Fibroblast of lung (primary cell): Measurements from ENCODE around the gene GLB1L. TPM values are rescaled to one million over a fixed set of nuclear protein-coding genes. Genes with fewer than 3 reads are reported as not detected.

ENCODE experiments used
- DNase-seq, 2 donors: peaks; one replicate each; pipeline versions ENCODE4 v3.0.0 to v3.0.0-alpha.2; 2010; ENCODE audit warnings: low read depth in 2 of 2
- H2AFZ ChIP-seq: 2 replicates; pipeline ENCODE4 v1.5.1; 2012; ENCODE audit warnings: low read length, control low read depth, inconsistent platforms
- H3K27ac ChIP-seq: 2 replicates; pipeline ENCODE4 v1.5.1; 2011; ENCODE audit warnings: low read length, control low read depth; ENCODE audit not compliant: insufficient read depth
- H3K27me3 ChIP-seq: 2 replicates; pipeline ENCODE4 v1.5.1; 2011; ENCODE audit warnings: mild to moderate bottlenecking, low read length; ENCODE audit not compliant: control insufficient read depth, insufficient read depth
- H3K36me3 ChIP-seq: 2 replicates; pipeline ENCODE4 v1.5.1; 2011; ENCODE audit warnings: low read length; ENCODE audit not compliant: control insufficient read depth, insufficient read depth
- H3K4me1 ChIP-seq: 2 replicates; pipeline ENCODE4 v1.5.1; 2011; ENCODE audit warnings: low read length; ENCODE audit not compliant: control insufficient read depth, insufficient read depth; ENCODE audit errors: extremely low read depth
- H3K4me2 ChIP-seq: 2 replicates; pipeline ENCODE4 v1.5.1; 2011; ENCODE audit warnings: low read length, control low read depth; ENCODE audit not compliant: insufficient read depth; ENCODE audit errors: extremely low read depth
- H3K4me3 ChIP-seq, 4 experiments: fragments of 200-600 bp in 1 of 4; sonication (generic) in 1 of 4; replicated peaks in 1 of 4; 2 replicates each; pipeline ENCODE4 v1.5.1; 2011 to 2016; ENCODE audit warnings: low read length in 4 of 4, low read depth in 3 of 4, mild to moderate bottlenecking in 3 of 4, control low read depth in 2 of 4, inconsistent platforms in 1 of 4, mixed read lengths in 1 of 4; ENCODE audit not compliant: insufficient read depth in 1 of 4; ENCODE audit errors: control extremely low read depth in 1 of 4
- H3K79me2 ChIP-seq: 2 replicates; pipeline ENCODE4 v1.5.1; 2012; ENCODE audit warnings: mild to moderate bottlenecking, low read length, inconsistent platforms; ENCODE audit not compliant: control insufficient read depth, insufficient read depth
- H3K9ac ChIP-seq: 2 replicates; pipeline ENCODE4 v1.5.1; 2011; ENCODE audit warnings: mild to moderate bottlenecking, low read length, control low read depth; ENCODE audit not compliant: insufficient read depth
- H3K9me3 ChIP-seq: 2 replicates; pipeline ENCODE4 v1.5.1; 2012; ENCODE audit warnings: low read depth, low read length; ENCODE audit not compliant: control insufficient read depth, insufficient read depth
- H4K20me1 ChIP-seq: 2 replicates; pipeline ENCODE4 v1.5.1; 2011; ENCODE audit warnings: low read length; ENCODE audit not compliant: control insufficient read depth, insufficient read depth; ENCODE audit errors: extremely low read depth
- EZH2 ChIP-seq: IDR thresholded peaks from 2 replicates; pipeline ENCODE4 v1.5.1; 2012; ENCODE audit warnings: low read length, control low read depth, mild to moderate bottlenecking; ENCODE audit errors: missing control alignments
- polyA plus RNA-seq, 2 donors: library from polyadenylated mRNA; depleted of rRNA in 1 of 2; stranded (reverse) in 1 of 2; unstranded in 1 of 2; fragments of >200 nt; gene quantifications; 2 replicates each; pipeline ENCODE4 v1.2.1, GENCODE V29; 2011 to 2012; ENCODE audit warnings: missing spikeins in 1 of 2
- total RNA-seq: library from RNA; depleted of rRNA; stranded (reverse); fragments of >200 nt; gene quantifications from 2 replicates; pipeline ENCODE4 v1.2.1, GENCODE V29; 2014
- TF ChIP-seq, protein P1 (sequence below), 2 donors: IDR thresholded peaks in 1 of 2; conservative IDR thresholded peaks in 1 of 2; 1 replicate in 1 of 2; 2 replicates in 1 of 2; pipeline ENCODE4 v1.5.1; 2011 to 2012; ENCODE audit warnings: low read length in 2 of 2, control low read depth in 1 of 2, inconsistent platforms in 1 of 2, low read depth in 1 of 2, mild to moderate bottlenecking in 1 of 2

Gene GLB1L
- total and polyA plus RNA-seq, 2 donors (not counting 1 experiment from before 2014, with no cell fraction given) = 12.8 to 28.2 TPM

DNA sequence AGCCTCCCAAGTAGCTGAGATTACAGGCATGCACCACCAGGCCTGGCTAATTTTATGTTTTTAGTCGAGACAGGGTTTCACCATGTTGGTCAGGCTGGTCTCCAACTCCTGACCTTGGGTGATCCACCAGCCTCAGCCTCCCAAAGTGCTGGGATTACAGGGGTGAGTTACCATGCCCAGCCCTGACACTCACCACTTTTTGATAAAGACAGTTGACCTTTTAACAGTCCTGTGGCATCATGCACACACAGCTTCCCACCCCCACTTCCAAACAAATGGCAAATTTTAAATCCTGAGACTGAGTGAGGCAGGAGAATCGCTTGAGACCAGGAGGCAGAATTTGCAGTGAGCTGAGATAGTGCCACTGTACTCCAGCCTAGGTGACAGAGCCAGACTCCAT lies 27.8 kb upstream of the GLB1L start:
- no peaks in the 10 kb centered on the region for H3K36me3 ChIP-seq
- no peak overlapping the region for H3K9ac ChIP-seq
- peaks cover 15% of the 10 kb centered on the region for H3K4me1 ChIP-seq
- no peak overlapping the region for H2AFZ ChIP-seq
- no peak overlapping the region for H3K27ac ChIP-seq
- H4K20me1 ChIP-seq = no peaks in the 10 kb centered on the region
- DNase-seq = no peak
- H3K9me3 ChIP-seq = no peaks in the 10 kb centered on the region
- H3K4me2 ChIP-seq = no peak overlapping the region
- TF ChIP-seq, protein P1, sequence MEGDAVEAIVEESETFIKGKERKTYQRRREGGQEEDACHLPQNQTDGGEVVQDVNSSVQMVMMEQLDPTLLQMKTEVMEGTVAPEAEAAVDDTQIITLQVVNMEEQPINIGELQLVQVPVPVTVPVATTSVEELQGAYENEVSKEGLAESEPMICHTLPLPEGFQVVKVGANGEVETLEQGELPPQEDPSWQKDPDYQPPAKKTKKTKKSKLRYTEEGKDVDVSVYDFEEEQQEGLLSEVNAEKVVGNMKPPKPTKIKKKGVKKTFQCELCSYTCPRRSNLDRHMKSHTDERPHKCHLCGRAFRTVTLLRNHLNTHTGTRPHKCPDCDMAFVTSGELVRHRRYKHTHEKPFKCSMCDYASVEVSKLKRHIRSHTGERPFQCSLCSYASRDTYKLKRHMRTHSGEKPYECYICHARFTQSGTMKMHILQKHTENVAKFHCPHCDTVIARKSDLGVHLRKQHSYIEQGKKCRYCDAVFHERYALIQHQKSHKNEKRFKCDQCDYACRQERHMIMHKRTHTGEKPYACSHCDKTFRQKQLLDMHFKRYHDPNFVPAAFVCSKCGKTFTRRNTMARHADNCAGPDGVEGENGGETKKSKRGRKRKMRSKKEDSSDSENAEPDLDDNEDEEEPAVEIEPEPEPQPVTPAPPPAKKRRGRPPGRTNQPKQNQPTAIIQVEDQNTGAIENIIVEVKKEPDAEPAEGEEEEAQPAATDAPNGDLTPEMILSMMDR (conservative IDR thresholded peaks at IDR 0.05 in 1 of 2, IDR thresholded peaks at IDR 0.05 in 1 of 2; ENCODE audit: low read depth in 1 of 2, low read length in 2 of 2) = no peak
- TF ChIP-seq EZH2 = no peak
- no peak overlapping the region for H3K4me3 ChIP-seq
- no peaks in the 10 kb centered on the region for H3K79me2 ChIP-seq
- peaks cover 8% of the 10 kb centered on the region for H3K27me3 ChIP-seq

DNA sequence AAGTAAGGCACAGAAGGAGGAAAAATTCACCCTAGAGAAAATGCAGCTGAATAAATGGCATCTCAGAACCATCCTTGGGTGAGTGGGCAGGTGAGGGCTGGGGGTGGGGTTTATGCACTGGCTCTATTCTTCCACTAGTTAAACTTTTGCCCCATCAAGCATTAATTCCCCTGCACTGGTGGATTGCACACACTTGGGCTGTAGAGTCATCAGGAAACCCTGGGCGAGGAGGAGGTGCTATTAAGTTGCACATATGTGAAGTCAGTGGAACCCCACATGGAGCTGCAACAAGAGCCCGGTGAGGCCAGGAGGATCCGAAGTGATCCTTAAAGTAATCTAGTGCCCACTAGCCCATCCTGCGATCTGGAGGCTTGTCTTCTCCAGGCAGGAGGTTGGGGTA lies 27.1 kb upstream of the GLB1L start:
- peaks cover 12% of the 10 kb centered on the region for H3K27me3 ChIP-seq
- H3K79me2 ChIP-seq = no peaks in the 10 kb centered on the region
- no peak for DNase-seq
- no peak overlapping the region for H3K9ac ChIP-seq
- H2AFZ ChIP-seq = no peak overlapping the region
- no peak overlapping the region for H3K4me3 ChIP-seq
- H3K9me3 ChIP-seq = no peaks in the 10 kb centered on the region
- no peaks in the 10 kb centered on the region for H3K36me3 ChIP-seq
- H3K4me2 ChIP-seq = no peak overlapping the region
- no peaks in the 10 kb centered on the region for H4K20me1 ChIP-seq
- H3K4me1 ChIP-seq = peaks cover 12% of the 10 kb centered on the region
- no peak overlapping the region for H3K27ac ChIP-seq
- no peak for TF ChIP-seq EZH2
- TF ChIP-seq, protein P1 (conservative IDR thresholded peaks at IDR 0.05 in 1 of 2, IDR thresholded peaks at IDR 0.05 in 1 of 2; ENCODE audit: low read depth in 1 of 2, low read length in 2 of 2) = no peak

DNA sequence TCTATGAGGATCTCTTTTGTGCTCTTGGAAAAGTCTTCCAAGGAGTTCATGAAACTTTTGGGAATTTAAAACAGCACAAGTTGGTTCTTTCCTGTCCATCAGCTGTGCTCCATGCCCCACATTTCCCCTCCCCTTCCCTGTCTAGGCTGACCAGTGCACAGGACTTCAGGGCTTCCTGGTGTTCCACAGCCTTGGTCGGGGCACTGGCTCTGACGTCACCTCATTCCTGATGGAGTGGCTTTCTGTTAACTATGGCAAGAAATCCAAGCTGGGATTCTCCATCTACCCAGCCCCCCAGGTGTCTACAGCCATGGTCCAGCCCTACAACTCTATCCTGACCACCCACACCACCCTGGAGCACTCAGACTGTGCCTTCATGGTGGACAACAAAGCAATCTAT lies 25.8 kb upstream of the GLB1L start:
- no peak overlapping the region for H3K27ac ChIP-seq
- no peak overlapping the region for H3K4me3 ChIP-seq
- no peak overlapping the region for H3K4me2 ChIP-seq
- no peaks in the 10 kb centered on the region for H3K79me2 ChIP-seq
- peaks cover 12% of the 10 kb centered on the region for H3K4me1 ChIP-seq
- DNase-seq = no peak
- H3K27me3 ChIP-seq = peaks cover 18% of the 10 kb centered on the region
- no peak overlapping the region for H2AFZ ChIP-seq
- no peaks in the 10 kb centered on the region for H4K20me1 ChIP-seq
- H3K9me3 ChIP-seq = no peaks in the 10 kb centered on the region
- TF ChIP-seq, protein P1 (conservative IDR thresholded peaks at IDR 0.05 in 1 of 2, IDR thresholded peaks at IDR 0.05 in 1 of 2; ENCODE audit: low read depth in 1 of 2, low read length in 2 of 2) = no peak
- no peak for TF ChIP-seq EZH2
- no peak overlapping the region for H3K9ac ChIP-seq
- no peaks in the 10 kb centered on the region for H3K36me3 ChIP-seq
